Hepatocyte (in vitro differentiated cells): ENCODE data around the gene FAM174C.

Experiments used
- CTCF ChIP-seq: fragments of 200-600 bp; sonication (generic); IDR thresholded peaks from 2 replicates; pipeline ENCODE4 v1.5.1; 2016; ENCODE audit warnings: antibody characterized with exemption, mild to moderate bottlenecking; ENCODE audit not compliant: poor library complexity
- EZH2 ChIP-seq: fragments of 200-600 bp; sonication (generic); IDR thresholded peaks from 2 replicates; pipeline ENCODE4 v1.6.1; 2016; ENCODE audit warnings: antibody characterized with exemption, mild to moderate bottlenecking, borderline replicate concordance
- EZH2phosphoT487 ChIP-seq: fragments of 200-600 bp; sonication (generic); IDR thresholded peaks from one replicate; pipeline ENCODE4 v1.6.1; 2018; ENCODE audit warnings: antibody characterized with exemption, mild to moderate bottlenecking, low read depth, moderate library complexity; ENCODE audit not compliant: unreplicated experiment, severe bottlenecking

GRCh38 chr19:1250437-1251260 is 24.7 kb upstream of the FAM174C start:
- TF ChIP-seq EZH2 = no peak
- TF ChIP-seq CTCF = no peak
- no peak for TF ChIP-seq EZH2phosphoT487
